Activated T-cell treated with anti-CD3 and anti-CD28 coated beads for 4 hours (primary cell): Measurements from ENCODE around the gene MGAT3.

Experiments used
- DNase-seq: peaks from one replicate; pipeline ENCODE4 v3.0.0-alpha.2; 2020

The MGAT3 gene

DNA sequence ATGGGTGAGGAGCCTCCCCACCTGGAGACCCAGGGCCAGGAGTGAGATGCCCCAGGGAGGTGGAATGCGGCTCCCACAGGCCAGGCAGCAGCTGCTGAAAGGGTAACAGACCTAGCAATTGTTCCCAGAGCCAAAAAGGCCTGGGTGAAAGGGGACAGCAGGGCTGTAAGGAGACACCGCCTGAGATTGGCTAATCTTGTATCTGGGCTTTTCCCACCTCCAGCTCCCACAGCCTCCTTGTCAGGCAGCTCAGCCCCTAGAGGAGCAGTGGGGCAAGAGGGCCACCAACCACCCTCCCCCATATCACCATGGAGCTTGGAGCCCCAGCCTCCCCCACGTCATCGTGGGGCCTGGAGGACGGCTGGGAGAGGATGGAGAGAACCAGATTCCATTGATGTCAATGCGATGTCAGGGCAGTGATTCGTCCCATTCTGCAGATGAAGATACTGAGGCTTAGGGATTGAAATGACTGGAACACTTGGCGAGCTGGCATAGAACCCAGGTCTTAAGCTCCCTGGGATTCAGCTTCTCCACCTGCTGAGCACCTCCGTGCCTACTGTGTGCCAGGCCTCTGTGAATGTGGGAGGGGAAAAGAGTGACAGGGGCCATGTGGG lies 2.9 kb upstream of the MGAT3 start:
- DNase-seq = no peak

GRCh38 chr22:39454385-39454871 lies 2.4 kb upstream of the MGAT3 start:
- DNase-seq = no peak

DNA sequence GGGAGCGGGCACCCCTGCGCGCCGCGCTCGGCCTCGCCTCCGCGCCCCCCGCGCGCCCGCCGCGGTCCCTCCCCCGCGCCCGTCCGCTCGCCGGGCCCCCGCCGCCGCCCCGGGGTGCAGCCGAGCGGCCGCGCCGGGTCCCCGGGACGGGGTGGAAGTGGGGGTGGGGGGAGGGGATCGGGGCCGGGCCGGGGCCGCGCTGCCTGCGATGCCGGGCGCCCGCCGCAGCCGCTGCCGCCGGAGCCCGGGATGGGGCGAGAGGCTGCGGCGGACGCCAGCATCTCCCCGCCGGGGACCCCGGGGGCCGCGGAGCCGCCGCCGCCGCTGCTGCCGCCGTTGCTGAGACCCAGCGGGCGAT lies 365 bp downstream of the MGAT3 start:
- no peak for DNase-seq

GRCh38 chr22:39457556-39458443 lies 988 bp downstream of the MGAT3 start:
- DNase-seq = no peak

DNA sequence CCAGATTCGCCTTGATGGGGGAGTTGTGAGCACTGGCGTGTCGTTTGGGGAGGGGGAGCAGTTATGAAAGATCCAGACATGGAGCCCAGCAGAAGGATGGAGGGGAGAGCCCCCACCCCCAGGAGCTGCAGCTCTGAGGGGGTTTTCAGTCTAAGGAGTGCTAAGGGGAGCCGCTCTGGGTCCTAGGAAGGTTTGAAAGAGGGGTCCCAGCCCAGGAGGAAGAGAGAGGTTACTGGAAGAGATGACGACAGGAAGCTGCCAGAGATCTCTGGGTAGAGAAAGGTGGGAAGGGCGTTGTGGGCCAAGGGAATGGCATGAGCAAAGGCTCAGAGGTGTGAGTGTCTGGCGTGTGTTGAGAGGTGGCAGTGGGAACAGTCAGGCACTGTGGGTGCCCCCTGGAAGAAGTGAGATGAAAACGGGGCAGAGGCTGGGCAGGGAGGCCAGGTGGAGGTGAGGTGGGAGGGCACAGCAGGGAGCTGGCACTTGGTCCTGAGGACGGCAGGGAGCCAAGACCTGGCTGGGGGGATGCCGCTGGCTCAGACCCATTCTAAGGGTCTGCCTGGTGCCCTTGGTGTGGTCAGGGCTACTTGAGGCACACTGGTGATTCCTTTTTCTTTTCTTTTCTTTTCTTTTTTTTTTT lies 1.8 kb downstream of the MGAT3 start:
- DNase-seq = no peak

GRCh38 chr22:39459681-39460080 lies 2.9 kb downstream of the MGAT3 start:
- no peak for DNase-seq

DNA sequence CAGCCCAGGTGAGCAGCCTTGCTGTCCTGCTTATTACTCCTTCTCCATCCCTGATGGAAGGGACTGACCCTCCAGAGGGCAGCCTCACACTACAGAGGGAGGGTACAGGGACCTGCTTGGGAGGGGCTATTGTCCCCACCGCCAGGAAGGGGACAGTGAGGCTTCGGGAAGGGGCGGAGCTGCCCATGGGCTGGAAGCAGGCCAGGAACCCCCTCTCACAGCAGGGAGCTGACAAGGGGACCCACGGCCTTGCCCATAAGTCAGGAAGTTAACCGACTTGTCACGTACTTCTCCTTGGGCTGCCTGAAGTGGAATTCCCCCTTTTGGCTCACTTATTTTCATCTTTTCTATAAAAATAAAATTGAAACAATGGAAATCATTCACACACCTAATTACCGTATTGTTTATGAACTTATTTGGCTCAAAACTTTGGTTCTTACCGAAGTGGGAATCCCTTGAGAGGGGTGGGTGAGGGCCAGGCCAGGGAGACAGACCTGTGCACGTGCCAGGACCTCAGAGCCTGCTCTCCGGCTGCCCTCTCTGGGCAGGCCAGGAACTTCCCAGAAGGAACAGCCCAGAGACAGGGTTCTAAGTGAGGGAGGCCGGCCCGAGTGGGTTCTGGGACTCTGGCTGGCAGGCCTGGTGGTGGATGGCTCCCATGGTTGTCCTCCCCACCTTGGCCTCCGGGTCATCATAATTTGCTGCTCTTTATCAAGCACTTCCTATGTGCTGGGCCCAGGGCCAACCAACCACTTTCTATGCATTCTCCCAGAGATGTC lies 5.8 kb downstream of the MGAT3 start:
- no peak for DNase-seq

GRCh38 chr22:39463277-39463676 lies 6.5 kb downstream of the MGAT3 start:
- DNase-seq = no peak

- DNase-seq = no peak
Observed at GRCh38 chr22:39463931-39464390, 7.1 kb downstream of the MGAT3 start.

DNA sequence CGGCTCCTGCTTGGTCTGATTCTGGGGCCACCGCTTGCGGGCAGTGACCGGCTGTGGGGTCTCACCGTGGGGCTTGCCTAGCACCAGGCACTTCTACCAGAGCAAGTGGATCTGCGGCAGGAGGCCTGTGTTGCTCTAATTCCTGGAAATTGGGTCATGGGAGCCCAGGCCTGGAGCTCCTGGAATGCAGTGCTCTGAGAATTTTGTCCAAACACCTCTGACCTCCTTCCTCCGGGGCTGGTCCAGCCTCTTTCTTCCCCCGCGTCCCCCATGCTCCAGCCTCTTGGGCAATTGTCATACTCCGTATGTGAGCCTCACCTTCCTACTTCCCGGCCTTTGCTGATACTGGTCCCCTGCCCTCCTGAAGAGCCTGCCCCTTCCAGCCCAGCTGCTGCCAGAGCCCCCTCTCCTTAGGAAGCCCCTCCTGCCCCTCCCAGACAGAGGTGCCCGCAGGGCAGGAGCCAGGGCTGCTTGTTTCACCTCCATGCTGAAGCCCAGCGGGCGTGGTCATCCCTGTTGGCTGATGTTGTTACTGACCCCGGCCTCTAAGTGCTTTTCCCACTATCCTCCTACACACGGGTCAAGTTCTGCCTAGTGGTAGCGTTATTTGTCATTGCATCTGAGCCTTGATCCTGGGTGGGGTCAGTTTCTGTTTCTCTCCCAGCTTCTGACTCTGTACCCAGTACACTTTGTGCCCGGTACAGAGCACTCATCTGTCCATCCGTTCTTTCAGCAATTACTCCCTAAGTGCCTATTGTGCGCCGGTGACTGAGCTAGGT lies 9.6 kb downstream of the MGAT3 start:
- no peak for DNase-seq

DNA sequence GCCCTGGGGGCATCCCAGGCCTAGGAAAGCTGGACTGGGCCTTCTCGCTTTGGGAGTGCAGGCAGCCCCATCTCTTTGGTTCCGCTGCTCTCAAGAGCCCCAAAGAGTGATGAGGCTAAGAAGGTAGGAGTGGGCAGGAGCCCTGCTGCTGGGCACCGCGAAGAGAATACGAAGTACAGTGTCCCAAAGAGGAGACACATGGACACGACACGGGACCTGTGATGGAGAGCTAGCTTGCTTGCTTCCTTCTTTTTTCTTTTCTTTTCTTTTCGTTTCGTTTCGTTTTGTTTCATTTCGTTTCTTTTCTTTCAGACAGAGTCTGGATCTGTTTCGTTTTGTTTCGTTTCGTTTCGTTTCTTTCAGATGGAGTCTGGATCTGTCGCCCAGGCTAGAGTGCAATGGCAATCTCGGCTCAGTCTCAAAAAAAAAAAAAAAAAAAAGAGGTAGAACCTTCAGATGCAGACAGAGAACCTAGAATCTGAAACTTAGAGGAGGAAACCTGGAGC lies 10.6 kb downstream of the MGAT3 start:
- no peak for DNase-seq

- no peak for DNase-seq
Observed at GRCh38 chr22:39468487-39469325, 11.9 kb downstream of the MGAT3 start.

GRCh38 chr22:39469326-39469680 lies 12.5 kb downstream of the MGAT3 start:
- DNase-seq = no peak

DNA sequence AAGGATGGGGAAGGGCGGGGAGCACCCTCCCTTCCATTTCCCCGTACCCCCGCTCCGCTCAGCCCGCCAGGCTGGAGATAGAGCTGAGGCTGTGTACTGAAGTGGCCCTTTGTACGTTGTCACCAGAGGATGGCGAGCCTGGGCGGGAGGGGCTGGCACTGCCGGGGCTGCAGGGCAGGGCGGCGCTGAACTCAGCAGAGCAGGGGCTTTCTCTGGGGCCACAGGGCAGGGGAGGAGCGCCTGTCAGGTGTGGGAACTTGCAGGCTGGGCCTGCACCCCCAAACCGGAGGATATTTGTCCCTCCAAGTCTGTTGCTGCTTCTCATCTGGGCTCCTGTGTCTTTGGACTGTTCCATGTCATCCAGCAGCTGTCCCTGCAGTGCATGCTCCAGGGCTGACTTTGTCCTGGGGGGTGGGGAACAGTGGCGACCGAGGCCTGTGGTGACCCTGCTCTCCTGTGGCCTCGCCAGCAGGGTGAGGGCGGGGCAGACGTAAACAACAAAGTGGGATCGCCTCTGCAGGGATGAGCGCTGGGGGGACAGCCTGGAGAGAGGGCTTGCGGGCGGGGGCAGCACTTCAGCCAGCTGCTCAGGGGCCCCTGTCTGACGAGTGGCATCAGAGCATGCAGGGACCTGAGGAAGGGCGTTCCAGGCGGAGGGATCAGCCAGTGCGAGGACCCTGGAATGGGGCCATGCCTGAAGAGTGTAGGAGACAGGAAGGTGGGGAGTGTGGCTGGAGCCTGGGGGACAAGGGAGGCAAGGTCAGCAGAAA lies 13.1 kb downstream of the MGAT3 start:
- no peak for DNase-seq

DNA sequence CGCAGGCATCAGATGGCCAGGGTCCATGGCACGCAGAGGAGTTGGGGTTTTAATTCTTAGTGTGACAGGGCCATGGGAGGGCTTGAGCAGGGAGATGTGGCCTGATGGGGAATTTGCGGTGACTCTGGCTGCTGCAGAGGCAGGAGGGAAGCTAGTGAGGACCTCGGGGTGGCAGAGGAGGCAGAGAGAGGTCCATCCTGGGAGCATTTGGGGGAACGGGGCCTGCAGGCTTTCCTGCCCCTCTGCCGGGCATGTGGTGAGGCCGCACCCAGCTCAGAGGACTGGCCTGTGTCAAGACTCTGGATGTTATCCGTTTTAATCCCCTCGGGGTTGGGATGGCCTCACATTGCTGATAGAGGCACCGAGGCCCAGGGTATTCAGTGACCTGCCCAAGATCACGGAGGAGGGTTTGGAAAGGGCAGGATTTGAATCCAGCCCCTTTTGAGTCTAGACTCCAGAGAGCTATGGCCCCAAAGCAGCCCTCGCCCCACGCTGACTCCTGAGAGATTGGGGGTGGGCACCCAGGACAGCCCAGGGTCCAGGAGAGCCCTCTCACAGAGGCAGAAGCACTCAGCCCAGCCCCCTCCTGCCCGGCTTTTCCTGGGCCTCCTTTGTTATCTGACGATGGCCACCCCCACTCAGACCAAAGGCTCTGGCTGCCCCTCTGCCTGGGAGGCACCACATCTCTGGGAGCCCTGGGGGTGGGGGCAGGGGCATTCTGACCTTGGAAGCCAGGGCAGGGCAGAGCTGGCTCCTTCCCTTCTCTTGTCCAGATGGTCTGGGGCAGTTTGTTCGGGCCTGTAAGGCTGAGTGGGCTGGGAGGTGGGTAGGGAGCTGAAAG lies 13.9 kb downstream of the MGAT3 start:
- no peak for DNase-seq

DNA sequence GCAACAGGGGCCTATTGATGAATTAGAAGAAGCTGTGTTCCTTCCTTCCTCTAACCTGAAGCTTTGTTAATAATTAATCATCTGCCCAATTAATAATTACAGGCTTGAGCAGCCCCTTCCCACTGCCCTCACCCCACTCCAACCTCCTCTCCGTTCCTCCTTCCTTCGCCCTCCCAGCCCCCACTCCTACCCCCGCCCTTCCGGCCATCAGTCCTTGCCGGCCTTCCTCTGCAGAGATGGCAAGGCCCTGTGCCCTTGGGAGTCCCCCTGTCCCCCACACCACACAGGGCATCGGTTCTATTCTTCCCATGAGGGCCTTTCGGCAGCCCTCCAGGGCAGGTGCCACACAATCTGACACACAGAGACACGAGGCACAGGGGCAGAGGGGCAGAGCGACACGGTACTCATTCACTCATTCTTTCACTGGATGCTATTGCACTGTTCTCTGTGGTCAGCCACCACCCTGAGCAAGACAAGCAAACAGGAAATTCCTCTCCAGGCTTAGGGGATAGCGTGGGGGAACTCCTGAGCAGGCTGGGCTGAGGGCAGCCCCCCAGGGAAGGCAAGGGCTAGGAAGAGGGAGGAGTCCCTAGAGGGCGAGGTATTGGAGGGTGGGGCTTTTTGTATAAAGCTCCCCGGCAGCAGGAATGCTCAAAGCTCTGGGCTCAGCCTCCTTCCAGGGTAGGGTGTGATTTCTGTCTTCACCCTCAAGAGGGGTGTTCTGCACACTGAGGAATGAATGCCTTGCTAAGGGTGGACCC lies 14.7 kb downstream of the MGAT3 start:
- no peak for DNase-seq

GRCh38 chr22:39472570-39473556 lies 16.1 kb downstream of the MGAT3 start:
- DNase-seq = no peak
